Measurements from ENCODE around the gene IL1A. TPM values are rescaled to one million over a fixed set of nuclear protein-coding genes. Genes with fewer than 3 reads are reported as not detected.
"Not testable (repeated sequence)": the region's sequence is repeated elsewhere in the genome, so short reads cannot be mapped to it uniquely, and the experiment has no call there.

Gene IL1A
- total RNA-seq (ENCODE audit: unreplicated experiment) = not detected
- long read RNA-seq = 0 reads

- no peak for DNase-seq
- Mint-ChIP-seq H3K27ac (ENCODE audit: unreplicated experiment) (no peak within 1 kb of the TSS), H3K9me3 (ENCODE audit: unreplicated experiment) (no peaks in the 10 kb centered on the region), H3K27me3 (ENCODE audit: unreplicated experiment) (no peaks in the 10 kb centered on the region), H3K36me3 (ENCODE audit: unreplicated experiment) (no peaks in the 10 kb centered on the region), H3K4me1 (ENCODE audit: low read depth, unreplicated experiment) (no peaks in the 10 kb centered on the region), H3K4me3 (ENCODE audit: unreplicated experiment) (no peak within 1 kb of the TSS)
- TF ChIP-seq, protein P1, sequence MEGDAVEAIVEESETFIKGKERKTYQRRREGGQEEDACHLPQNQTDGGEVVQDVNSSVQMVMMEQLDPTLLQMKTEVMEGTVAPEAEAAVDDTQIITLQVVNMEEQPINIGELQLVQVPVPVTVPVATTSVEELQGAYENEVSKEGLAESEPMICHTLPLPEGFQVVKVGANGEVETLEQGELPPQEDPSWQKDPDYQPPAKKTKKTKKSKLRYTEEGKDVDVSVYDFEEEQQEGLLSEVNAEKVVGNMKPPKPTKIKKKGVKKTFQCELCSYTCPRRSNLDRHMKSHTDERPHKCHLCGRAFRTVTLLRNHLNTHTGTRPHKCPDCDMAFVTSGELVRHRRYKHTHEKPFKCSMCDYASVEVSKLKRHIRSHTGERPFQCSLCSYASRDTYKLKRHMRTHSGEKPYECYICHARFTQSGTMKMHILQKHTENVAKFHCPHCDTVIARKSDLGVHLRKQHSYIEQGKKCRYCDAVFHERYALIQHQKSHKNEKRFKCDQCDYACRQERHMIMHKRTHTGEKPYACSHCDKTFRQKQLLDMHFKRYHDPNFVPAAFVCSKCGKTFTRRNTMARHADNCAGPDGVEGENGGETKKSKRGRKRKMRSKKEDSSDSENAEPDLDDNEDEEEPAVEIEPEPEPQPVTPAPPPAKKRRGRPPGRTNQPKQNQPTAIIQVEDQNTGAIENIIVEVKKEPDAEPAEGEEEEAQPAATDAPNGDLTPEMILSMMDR (IDR thresholded peaks at IDR 0.05; ENCODE audit: partially characterized antibody, unreplicated experiment) = no peak
Measured at GRCh38 chr2:112784199-112785189, at the start of gene IL1A. TSS of gene IL1A (minus strand) at chr2:112784493. CDS start at chr2:112783770, 723 bp downstream.

- Mint-ChIP-seq H3K36me3 (ENCODE audit: unreplicated experiment) (no peaks in the 10 kb centered on the region), H3K27me3 (ENCODE audit: unreplicated experiment) (no peaks in the 10 kb centered on the region), H3K9me3 (ENCODE audit: unreplicated experiment) (no peaks in the 10 kb centered on the region), H3K4me1 (ENCODE audit: low read depth, unreplicated experiment) (no peaks in the 10 kb centered on the region), H3K4me3 (ENCODE audit: unreplicated experiment) (no peak overlapping the region), H3K27ac (ENCODE audit: unreplicated experiment) (no peak overlapping the region)
- TF ChIP-seq, protein P1 (IDR thresholded peaks at IDR 0.05; ENCODE audit: partially characterized antibody, unreplicated experiment) = no peak
- DNase-seq = no peak
Measured at GRCh38 chr2:112833976-112834375, 49.7 kb upstream of the IL1A start.

DNA sequence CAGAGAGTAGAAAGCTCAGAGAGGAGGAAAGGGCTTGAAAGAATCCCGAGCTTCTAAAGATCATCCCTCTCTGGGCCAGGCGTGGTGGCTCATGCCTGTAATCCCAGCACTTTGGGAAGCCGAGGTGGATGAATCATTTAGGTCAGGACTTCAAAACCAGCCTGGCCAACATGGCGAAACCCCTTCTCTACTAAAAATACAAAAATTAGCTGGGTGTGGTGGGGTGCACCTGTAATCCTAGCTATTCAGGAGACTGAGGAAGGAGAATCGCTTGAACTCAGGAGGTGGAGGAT, 49.3 kb upstream of the IL1A start:
- not testable (repeated sequence) for H3K4me3 Mint-ChIP-seq (ENCODE audit: unreplicated experiment); H3K27me3 Mint-ChIP-seq (ENCODE audit: unreplicated experiment); DNase-seq; H3K36me3 Mint-ChIP-seq (ENCODE audit: unreplicated experiment); H3K27ac Mint-ChIP-seq (ENCODE audit: unreplicated experiment); H3K9me3 Mint-ChIP-seq (ENCODE audit: unreplicated experiment); H3K4me1 Mint-ChIP-seq (ENCODE audit: low read depth, unreplicated experiment)

DNA sequence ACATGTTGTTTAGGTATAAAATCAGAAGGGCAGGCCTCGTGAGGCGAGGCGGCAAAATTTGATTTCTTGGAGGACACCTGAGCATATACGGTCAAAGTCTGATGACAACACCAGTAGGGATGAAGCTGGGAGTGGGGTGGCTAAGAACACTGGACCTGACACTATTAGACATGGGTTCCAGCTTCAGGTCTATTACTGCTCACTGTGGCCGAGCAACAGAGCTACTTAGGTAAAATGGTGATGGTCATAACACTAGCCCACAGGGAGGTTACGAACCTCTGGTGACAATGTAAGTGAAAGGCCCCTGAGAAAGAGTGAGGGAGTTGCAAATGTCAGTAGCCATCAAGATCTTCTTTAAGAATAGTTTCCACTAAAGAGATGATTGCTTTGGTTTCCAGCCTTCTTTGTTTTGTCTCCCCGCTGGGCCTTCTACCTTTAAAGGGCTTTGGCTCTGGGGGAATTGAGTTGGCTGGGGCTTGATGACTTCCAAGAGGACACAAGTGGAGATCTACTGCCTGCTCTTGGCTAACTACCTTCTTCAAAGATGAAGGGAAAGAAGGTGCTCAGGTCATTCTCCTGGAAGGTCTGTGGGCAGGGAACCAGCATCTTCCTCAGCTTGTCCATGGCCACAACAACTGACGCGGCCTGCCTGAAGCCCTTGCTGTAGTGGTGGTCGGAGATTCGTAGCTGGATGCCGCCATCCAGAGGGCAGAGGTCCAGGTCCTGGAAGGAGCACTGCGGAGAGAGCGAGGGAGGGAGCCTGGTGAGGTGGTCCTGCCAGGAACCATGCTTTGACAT, 48.7 kb upstream of the IL1A start:
- Mint-ChIP-seq H3K27ac (ENCODE audit: unreplicated experiment) (no peak overlapping the region), H3K27me3 (ENCODE audit: unreplicated experiment) (no peaks in the 10 kb centered on the region), H3K36me3 (ENCODE audit: unreplicated experiment) (no peaks in the 10 kb centered on the region), H3K9me3 (ENCODE audit: unreplicated experiment) (no peaks in the 10 kb centered on the region), H3K4me1 (ENCODE audit: low read depth, unreplicated experiment) (no peaks in the 10 kb centered on the region), H3K4me3 (ENCODE audit: unreplicated experiment) (no peak overlapping the region)
- TF ChIP-seq, protein P1 (IDR thresholded peaks at IDR 0.05; ENCODE audit: partially characterized antibody, unreplicated experiment) = no peak
- DNase-seq = no peak

DNA sequence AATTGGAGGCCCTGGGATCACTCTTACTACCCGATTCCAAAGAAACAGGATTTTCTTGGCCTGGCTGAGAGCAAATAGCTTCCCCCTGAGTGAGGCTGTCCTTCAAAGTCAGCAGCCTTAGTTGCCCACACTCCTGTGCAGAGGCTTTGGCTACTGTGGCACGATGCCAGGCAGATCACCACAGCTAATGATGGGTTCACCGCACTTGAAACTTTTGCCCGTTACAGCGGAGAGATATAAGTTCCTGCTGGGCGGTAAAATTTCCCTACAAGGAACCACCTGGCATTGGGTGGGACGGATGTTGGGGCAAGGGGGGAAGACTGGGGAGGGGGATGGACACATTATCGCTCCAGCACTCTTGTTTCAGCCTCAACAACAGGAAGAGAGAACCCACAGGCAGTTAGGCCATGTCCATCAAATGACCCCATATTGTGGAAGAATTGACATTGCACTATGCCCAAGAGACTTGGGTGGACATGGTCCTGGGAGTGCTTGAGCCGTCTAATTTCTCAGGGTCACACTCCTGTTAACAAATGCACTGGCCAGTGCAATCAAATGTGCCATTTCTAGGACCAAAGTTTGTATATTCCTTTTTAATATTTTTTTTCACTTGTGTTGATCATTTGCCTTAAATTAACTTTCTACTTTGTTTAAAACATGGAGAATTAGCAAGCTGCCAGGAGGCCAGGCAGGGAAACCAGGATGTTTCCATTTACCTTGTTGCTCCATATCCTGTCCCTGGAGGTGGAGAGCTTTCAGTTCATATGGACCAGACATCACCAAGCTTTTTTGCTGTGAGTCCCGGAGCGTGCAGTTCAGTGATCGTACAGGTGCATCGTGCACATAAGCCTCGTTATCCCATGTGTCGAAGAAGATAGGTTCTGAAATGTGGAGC, 47.9 kb upstream of the IL1A start:
- Mint-ChIP-seq H3K4me3 (ENCODE audit: unreplicated experiment) (no peak overlapping the region), H3K36me3 (ENCODE audit: unreplicated experiment) (no peaks in the 10 kb centered on the region), H3K9me3 (ENCODE audit: unreplicated experiment) (no peaks in the 10 kb centered on the region), H3K4me1 (ENCODE audit: low read depth, unreplicated experiment) (no peaks in the 10 kb centered on the region), H3K27me3 (ENCODE audit: unreplicated experiment) (no peaks in the 10 kb centered on the region), H3K27ac (ENCODE audit: unreplicated experiment) (no peak overlapping the region)
- TF ChIP-seq, protein P1 (IDR thresholded peaks at IDR 0.05; ENCODE audit: partially characterized antibody, unreplicated experiment) = no peak
- DNase-seq = no peak
